Osteoblast (primary cell): ENCODE data around the gene OTOP2. TPM values are rescaled to one million over a fixed set of nuclear protein-coding genes. Genes with fewer than 3 reads are reported as not detected.
"Not testable (repeated sequence)": the region's sequence is repeated elsewhere in the genome, so short reads cannot be mapped to it uniquely, and the experiment has no call there.

ENCODE experiments used
- DNase-seq: peaks from one replicate; pipeline ENCODE4 v3.0.0; 2011; ENCODE audit warnings: low spot score, mixed read lengths; ENCODE audit not compliant: insufficient read length; ENCODE audit errors: missing footprints
- H2AFZ ChIP-seq: 2 replicates; pipeline ENCODE4 v1.6.0; 2011; ENCODE audit warnings: mild to moderate bottlenecking, low read length
- H3K27ac ChIP-seq: 2 replicates; pipeline ENCODE4 v1.5.1; 2011; ENCODE audit warnings: mild to moderate bottlenecking, low read depth, low read length, moderate library complexity
- H3K27me3 ChIP-seq: 2 replicates; pipeline ENCODE4 v1.6.0; 2012; ENCODE audit warnings: mild to moderate bottlenecking, control low read depth, inconsistent platforms, low read length, moderate library complexity; ENCODE audit not compliant: insufficient read depth
- H3K36me3 ChIP-seq: 2 replicates; pipeline ENCODE4 v1.5.1; 2011; ENCODE audit warnings: mild to moderate bottlenecking, low read length, control low read depth, moderate library complexity; ENCODE audit not compliant: insufficient read depth
- H3K4me1 ChIP-seq: 2 replicates; pipeline ENCODE4 v1.5.1; 2011; ENCODE audit warnings: mild to moderate bottlenecking, low read length, control low read depth, moderate library complexity; ENCODE audit not compliant: insufficient read depth
- H3K4me2 ChIP-seq: 2 replicates; pipeline ENCODE4 v1.6.0; 2011; ENCODE audit warnings: mild to moderate bottlenecking, low read length; ENCODE audit not compliant: insufficient read depth
- H3K4me3 ChIP-seq: fragments of 200-600 bp; sonication (generic); 3 replicates; pipeline ENCODE4 v1.5.1; 2012; ENCODE audit warnings: mild to moderate bottlenecking, low read length, inconsistent platforms; ENCODE audit not compliant: insufficient read depth
- H3K79me2 ChIP-seq: 2 replicates; pipeline ENCODE4 v1.6.0; 2012; ENCODE audit warnings: mild to moderate bottlenecking, low read length, control low read depth, inconsistent platforms; ENCODE audit not compliant: insufficient read depth
- H3K9me3 ChIP-seq: 2 replicates; pipeline ENCODE4 v1.5.1; 2011; ENCODE audit warnings: low read depth, low read length, control low read depth
- H4K20me1 ChIP-seq: 2 replicates; pipeline ENCODE4 v1.6.0; 2012; ENCODE audit warnings: mild to moderate bottlenecking, low read length, control low read depth; ENCODE audit not compliant: insufficient read depth
- CTCF ChIP-seq: IDR thresholded peaks from 2 replicates; pipeline ENCODE4 v1.5.1; 2011; ENCODE audit warnings: mild to moderate bottlenecking, low read depth, low read length, moderate library complexity; ENCODE audit errors: extremely low read depth
- total RNA-seq: library from RNA; depleted of rRNA; stranded (reverse); fragments of >200 nt; gene quantifications from 2 replicates; pipeline ENCODE4 v1.2.3, GENCODE V29; 2012

Gene OTOP2
- total RNA-seq, 1 donor: not detected

- no peaks in the 10 kb centered on the region for H3K9me3 ChIP-seq
- DNase-seq: peak; percentile 80
- no peaks in the 10 kb centered on the region for H4K20me1 ChIP-seq
- no peak overlapping the region for H3K27ac ChIP-seq
- H3K27me3 ChIP-seq: no peaks in the 10 kb centered on the region
- no peak overlapping the region for H2AFZ ChIP-seq
- H3K4me2 ChIP-seq: no peak overlapping the region
- H3K4me3 ChIP-seq: no peak overlapping the region
- no peaks in the 10 kb centered on the region for H3K36me3 ChIP-seq
- no peaks in the 10 kb centered on the region for H3K79me2 ChIP-seq
- TF ChIP-seq CTCF: peak; percentile 16
- peaks cover 5% of the 10 kb centered on the region for H3K4me1 ChIP-seq
Observed at GRCh38 chr17:74963656-74964055, 39.6 kb downstream of the OTOP2 start.

- no peaks in the 10 kb centered on the region for H3K36me3 ChIP-seq
- H3K79me2 ChIP-seq: no peaks in the 10 kb centered on the region
- DNase-seq: peak; percentile 62
- H3K4me3 ChIP-seq: no peak overlapping the region
- H4K20me1 ChIP-seq: no peaks in the 10 kb centered on the region
- no peaks in the 10 kb centered on the region for H3K9me3 ChIP-seq
- no peak overlapping the region for H3K27ac ChIP-seq
- H3K27me3 ChIP-seq: no peaks in the 10 kb centered on the region
- peaks cover 5% of the 10 kb centered on the region for H3K4me1 ChIP-seq
- H3K4me2 ChIP-seq: no peak overlapping the region
- TF ChIP-seq CTCF: no peak
- no peak overlapping the region for H2AFZ ChIP-seq
Observed at GRCh38 chr17:74964246-74964761, 40.2 kb downstream of the OTOP2 start.

GRCh38 chr17:74964988-74965622, 41.0 kb downstream of the OTOP2 start:
- H3K9me3 ChIP-seq: no peaks in the 10 kb centered on the region
- peaks cover 5% of the 10 kb centered on the region for H3K4me1 ChIP-seq
- H4K20me1 ChIP-seq: no peaks in the 10 kb centered on the region
- H3K36me3 ChIP-seq: no peaks in the 10 kb centered on the region
- H3K27ac ChIP-seq: no peak overlapping the region
- H2AFZ ChIP-seq: no peak overlapping the region
- no peak for TF ChIP-seq CTCF
- no peaks in the 10 kb centered on the region for H3K27me3 ChIP-seq
- no peak overlapping the region for H3K4me3 ChIP-seq
- H3K79me2 ChIP-seq: no peaks in the 10 kb centered on the region
- DNase-seq: peak; percentile 80
- H3K4me2 ChIP-seq: no peak overlapping the region

GRCh38 chr17:74968361-74968780, 44.3 kb downstream of the OTOP2 start:
- H3K79me2 ChIP-seq: no peaks in the 10 kb centered on the region
- peaks cover 26% of the 10 kb centered on the region for H3K27me3 ChIP-seq
- no peak overlapping the region for H3K27ac ChIP-seq
- H3K9me3 ChIP-seq: no peaks in the 10 kb centered on the region
- no peak for DNase-seq
- no peak overlapping the region for H3K4me3 ChIP-seq
- no peak overlapping the region for H3K4me2 ChIP-seq
- TF ChIP-seq CTCF: no peak
- H3K36me3 ChIP-seq: no peaks in the 10 kb centered on the region
- no peaks in the 10 kb centered on the region for H4K20me1 ChIP-seq
- no peaks in the 10 kb centered on the region for H3K4me1 ChIP-seq
- H2AFZ ChIP-seq: no peak overlapping the region

GRCh38 chr17:74969501-74969900, 45.4 kb downstream of the OTOP2 start:
- not testable (repeated sequence) for H3K36me3 ChIP-seq, H4K20me1 ChIP-seq, H3K9me3 ChIP-seq, H3K4me3 ChIP-seq, DNase-seq, H3K27ac ChIP-seq, H2AFZ ChIP-seq, H3K4me2 ChIP-seq, H3K79me2 ChIP-seq, H3K4me1 ChIP-seq
- peaks cover 35% of the 10 kb centered on the region for H3K27me3 ChIP-seq
